DND-41 (cell line): Measurements from ENCODE around the gene PRKAG2.
A peak's percentile ranks its signal among the peaks of the same experiment; 100 is the strongest.
"Not testable (repeated sequence)": the region's sequence is repeated elsewhere in the genome, so short reads cannot be mapped to it uniquely, and the experiment has no call there.

Source experiments
- ATAC-seq: fragments of 200-7000 bp; cut with Tn5 transposase; 3 replicates; pipeline ENCODE4 v1.9.1; 2021; ENCODE audit warnings: low read depth; ENCODE audit not compliant: insufficient read depth
- DNase-seq: peaks from one replicate; pipeline ENCODE4 v3.0.0-alpha.2; 2020
- H2AFZ ChIP-seq: 2 replicates; pipeline ENCODE4 v1.6.0; 2012; ENCODE audit warnings: low read depth, low read length
- H3K27ac ChIP-seq: 2 replicates; pipeline ENCODE4 v1.5.1; 2012; ENCODE audit warnings: low read length, inconsistent platforms
- H3K27me3 ChIP-seq: fragments of 200-600 bp; sonication (generic); 2 replicates; pipeline ENCODE4 v1.6.0; 2012; ENCODE audit warnings: low read length, mild to moderate bottlenecking, inconsistent platforms; ENCODE audit not compliant: insufficient read depth, poor library complexity
- H3K36me3 ChIP-seq: 2 replicates; pipeline ENCODE4 v1.5.1; 2012; ENCODE audit warnings: low read length, inconsistent platforms; ENCODE audit not compliant: insufficient read depth
- H3K4me1 ChIP-seq: 2 replicates; pipeline ENCODE4 v1.5.1; 2012; ENCODE audit warnings: mild to moderate bottlenecking, low read length; ENCODE audit not compliant: insufficient read depth
- H3K4me2 ChIP-seq: 2 replicates; pipeline ENCODE4 v1.6.0; 2012; ENCODE audit warnings: mild to moderate bottlenecking, moderate library complexity, low read length, inconsistent platforms; ENCODE audit not compliant: insufficient read depth
- H3K4me3 ChIP-seq, 2 experiments: fragments of 200-600 bp in 1 of 2; shearing (Covaris generic) in 1 of 2; 2 replicates each; pipeline ENCODE4 v1.5.1; 2012 to 2016; ENCODE audit warnings: inconsistent platforms in 2 of 2, low read length in 2 of 2, mild to moderate bottlenecking in 2 of 2, low read depth in 1 of 2, moderate library complexity in 1 of 2
- H3K79me2 ChIP-seq: 2 replicates; pipeline ENCODE4 v1.6.0; 2012; ENCODE audit warnings: low read length, inconsistent platforms; ENCODE audit not compliant: insufficient read depth
- H3K9ac ChIP-seq: 2 replicates; pipeline ENCODE4 v1.6.0; 2012; ENCODE audit warnings: low read depth, mild to moderate bottlenecking, inconsistent platforms, low read length, moderate library complexity
- H3K9me3 ChIP-seq: 2 replicates; pipeline ENCODE4 v1.5.1; 2012; ENCODE audit warnings: low read length, moderate library complexity, mild to moderate bottlenecking, inconsistent platforms; ENCODE audit not compliant: insufficient read depth, severe bottlenecking
- H4K20me1 ChIP-seq: 2 replicates; pipeline ENCODE4 v1.6.0; 2012; ENCODE audit warnings: low read length; ENCODE audit not compliant: insufficient read depth
- EZH2 ChIP-seq: IDR thresholded peaks from 3 replicates; pipeline ENCODE4 v1.6.1; 2012; ENCODE audit warnings: borderline replicate concordance, low read depth, mild to moderate bottlenecking, moderate library complexity, low read length, inconsistent platforms; ENCODE audit not compliant: severe bottlenecking
- TF ChIP-seq, protein P1 (sequence below): IDR thresholded peaks from 2 replicates; pipeline ENCODE4 v1.5.1; 2012; ENCODE audit warnings: borderline replicate concordance, low read length, moderate library complexity, mild to moderate bottlenecking; ENCODE audit not compliant: poor library complexity, severe bottlenecking; ENCODE audit errors: extremely low read depth

PRKAG2 gene

DNA sequence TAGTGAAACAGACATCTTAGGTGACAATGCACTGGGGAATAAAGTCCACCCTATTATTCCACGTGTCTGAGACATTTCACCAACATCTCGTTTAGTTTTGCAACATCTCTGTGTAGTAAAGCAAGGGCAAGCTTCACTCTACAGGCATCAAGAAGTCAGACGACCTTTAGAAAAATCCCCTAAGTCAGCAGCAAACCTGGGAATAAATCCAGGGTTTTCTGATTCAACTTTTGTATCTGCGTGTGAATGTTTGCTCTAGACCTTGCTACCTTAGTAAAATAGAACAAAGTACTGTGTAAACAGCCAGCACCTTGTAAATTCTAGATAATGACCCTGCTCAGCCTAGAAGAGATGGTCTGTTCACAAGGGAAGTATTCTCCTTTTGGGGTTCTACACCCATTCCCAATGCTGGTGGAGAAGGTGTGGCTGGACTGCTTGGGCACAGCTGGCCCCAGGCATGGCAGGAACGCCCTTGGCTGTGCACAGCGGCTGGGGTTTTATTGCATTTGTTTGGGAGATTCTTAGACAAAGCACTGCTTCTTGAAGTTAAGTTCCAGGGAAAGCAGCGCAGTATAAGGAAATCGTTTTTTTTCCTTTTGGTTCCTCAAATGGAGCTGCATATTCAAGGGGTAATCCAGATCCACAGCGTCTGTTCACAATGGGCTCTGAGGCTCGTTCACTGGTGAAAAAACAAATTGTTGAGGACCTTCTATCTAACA lies 41.0 kb upstream of the PRKAG2 start:
- Histone ChIP-seq H3K4me2 (no peak overlapping the region), H4K20me1 (no peaks in the 10 kb centered on the region), H3K9ac (no peak overlapping the region), H3K27me3 (peaks cover 11% of the 10 kb centered on the region), H3K79me2 (no peaks in the 10 kb centered on the region), H3K36me3 (no peaks in the 10 kb centered on the region), H3K4me1 (no peaks in the 10 kb centered on the region), H3K4me3 (no peak overlapping the region), H3K9me3 (no peaks in the 10 kb centered on the region), H3K27ac (no peak overlapping the region), H2AFZ (no peak overlapping the region)
- DNase-seq (no peak), ATAC-seq (no peak)
- TF ChIP-seq, protein P1, sequence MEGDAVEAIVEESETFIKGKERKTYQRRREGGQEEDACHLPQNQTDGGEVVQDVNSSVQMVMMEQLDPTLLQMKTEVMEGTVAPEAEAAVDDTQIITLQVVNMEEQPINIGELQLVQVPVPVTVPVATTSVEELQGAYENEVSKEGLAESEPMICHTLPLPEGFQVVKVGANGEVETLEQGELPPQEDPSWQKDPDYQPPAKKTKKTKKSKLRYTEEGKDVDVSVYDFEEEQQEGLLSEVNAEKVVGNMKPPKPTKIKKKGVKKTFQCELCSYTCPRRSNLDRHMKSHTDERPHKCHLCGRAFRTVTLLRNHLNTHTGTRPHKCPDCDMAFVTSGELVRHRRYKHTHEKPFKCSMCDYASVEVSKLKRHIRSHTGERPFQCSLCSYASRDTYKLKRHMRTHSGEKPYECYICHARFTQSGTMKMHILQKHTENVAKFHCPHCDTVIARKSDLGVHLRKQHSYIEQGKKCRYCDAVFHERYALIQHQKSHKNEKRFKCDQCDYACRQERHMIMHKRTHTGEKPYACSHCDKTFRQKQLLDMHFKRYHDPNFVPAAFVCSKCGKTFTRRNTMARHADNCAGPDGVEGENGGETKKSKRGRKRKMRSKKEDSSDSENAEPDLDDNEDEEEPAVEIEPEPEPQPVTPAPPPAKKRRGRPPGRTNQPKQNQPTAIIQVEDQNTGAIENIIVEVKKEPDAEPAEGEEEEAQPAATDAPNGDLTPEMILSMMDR: no peak
- TF ChIP-seq EZH2: no peak

DNA sequence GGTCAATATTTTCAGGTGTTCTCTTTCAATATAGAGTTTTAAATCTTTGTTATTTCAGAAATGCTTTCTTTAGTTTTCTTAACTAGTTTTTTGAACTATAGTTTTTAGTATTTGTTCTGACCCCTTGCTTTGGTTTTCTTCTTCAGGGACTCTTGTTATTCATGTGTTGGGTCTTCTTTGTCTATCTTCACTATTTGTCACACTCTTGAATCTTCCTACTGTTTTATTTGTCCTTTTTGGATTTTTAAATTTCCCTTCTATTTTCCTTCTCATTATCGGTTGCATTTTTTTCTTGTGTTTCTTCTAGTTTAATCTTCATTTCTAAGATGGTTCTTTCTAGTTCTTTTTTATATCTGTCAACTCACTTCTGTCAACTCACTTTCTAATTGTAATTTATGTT lies 37.1 kb upstream of the PRKAG2 start:
- Histone ChIP-seq H4K20me1 (no peaks in the 10 kb centered on the region), H3K79me2 (no peaks in the 10 kb centered on the region), H3K9ac (no peak overlapping the region), H3K36me3 (no peaks in the 10 kb centered on the region), H3K4me1 (no peaks in the 10 kb centered on the region), H3K9me3 (no peaks in the 10 kb centered on the region), H3K27ac (no peak overlapping the region), H2AFZ (no peak overlapping the region), H3K27me3 (peaks cover 5% of the 10 kb centered on the region), H3K4me3 (no peak overlapping the region), H3K4me2 (no peak overlapping the region)
- ATAC-seq (no peak), DNase-seq (no peak)
- TF ChIP-seq EZH2: no peak
- TF ChIP-seq, protein P1: no peak

DNA sequence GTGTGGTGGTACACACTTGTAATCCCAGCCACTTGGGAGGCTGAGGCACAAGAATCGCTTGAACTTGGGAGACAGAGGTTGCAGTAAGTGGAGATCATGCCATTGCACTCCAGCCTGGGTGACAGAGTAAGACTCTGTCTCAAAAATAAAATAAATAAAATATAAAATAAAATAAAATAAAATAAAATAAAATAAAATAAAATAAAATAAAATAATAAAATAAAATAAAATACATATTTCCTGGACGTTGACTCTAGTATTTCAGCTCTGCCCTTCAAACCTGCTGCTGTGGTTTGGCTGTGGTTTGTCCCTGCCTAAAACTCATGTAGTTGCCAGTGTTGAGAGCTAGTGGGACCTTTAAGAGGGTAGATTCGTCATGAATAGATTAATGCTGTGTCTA lies 33.7 kb upstream of the PRKAG2 start:
- not testable (repeated sequence) for H3K27me3 ChIP-seq, H3K79me2 ChIP-seq, H3K9me3 ChIP-seq, H4K20me1 ChIP-seq, DNase-seq, H3K4me2 ChIP-seq, H3K27ac ChIP-seq, H3K4me3 ChIP-seq, H3K4me1 ChIP-seq, H3K9ac ChIP-seq, H2AFZ ChIP-seq, H3K36me3 ChIP-seq
- peak; percentile 40; the same call in 1 of the 3 replicates for ATAC-seq

DNA sequence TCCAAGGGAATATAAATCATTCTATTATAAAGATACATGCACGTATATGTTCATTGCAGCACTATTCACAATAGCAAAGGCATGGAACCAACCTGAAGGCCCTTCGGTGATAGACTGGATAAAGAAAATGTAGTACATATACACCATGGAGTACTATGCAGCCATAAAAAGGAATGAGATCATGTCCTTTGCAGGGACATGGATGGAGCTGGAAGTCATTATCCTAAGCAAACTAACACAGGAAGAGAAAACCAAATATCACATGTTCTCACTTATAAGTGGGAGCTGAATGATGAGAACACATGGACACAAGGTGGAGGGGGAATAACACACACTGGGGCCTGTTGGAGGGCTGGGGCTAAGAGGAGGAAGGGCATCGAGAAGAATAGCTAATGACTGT lies 30.2 kb upstream of the PRKAG2 start:
- not testable (repeated sequence) for H3K9ac ChIP-seq, H3K4me2 ChIP-seq, H4K20me1 ChIP-seq, H3K27me3 ChIP-seq, ATAC-seq, H3K79me2 ChIP-seq, H3K27ac ChIP-seq, DNase-seq, H3K9me3 ChIP-seq, H3K36me3 ChIP-seq, H3K4me1 ChIP-seq, H2AFZ ChIP-seq, H3K4me3 ChIP-seq
